Peyer's patch (tissue), 4 donors: ENCODE results near the gene SCAI.

ENCODE experiments used
- CTCF ChIP-seq, 6 experiments: fragments of 450-650 bp in 4 of 6; fragments of 200-600 bp in 2 of 6; sonication (generic) in 1 of 6; IDR thresholded peaks; one replicate each; pipeline ENCODE4 v1.5.1; 2017 to 2019; ENCODE audit warnings: antibody characterized with exemption in 6 of 6, mild to moderate bottlenecking in 3 of 6, moderate library complexity in 1 of 6
- POLR2A ChIP-seq, 2 donors: fragments of 450-650 bp; IDR thresholded peaks; one replicate each; pipeline ENCODE4 v1.5.1; 2017; ENCODE audit warnings: antibody characterized with exemption in 2 of 2, mild to moderate bottlenecking in 2 of 2, moderate library complexity in 2 of 2

GRCh38 chr9:125103770-125104460 lies 39.4 kb downstream of the SCAI start:
- TF ChIP-seq POLR2A (IDR thresholded peaks at IDR 0.05) (no peak), CTCF (IDR thresholded peaks at IDR 0.05) (no peak)
